Activated B cell treated with CpG ODN at 0.5 μM for 24 hours (primary cell): ENCODE data around the gene ZNF524. TPM values are rescaled to one million over a fixed set of nuclear protein-coding genes. Genes with fewer than 3 reads are reported as not detected.

ENCODE experiments used
- ATAC-seq: fragments of 200-7000 bp; cut with Tn5 transposase; one replicate; pipeline ENCODE4 v1.10.0; 2021; ENCODE audit warnings: low read depth, mild to moderate bottlenecking, moderate library complexity
- CTCF ChIA-PET: fragments of 350-600 bp; sonication (Branson Sonifier 250); formaldehyde crosslinking; loops from one replicate; lab custom pipeline; 2021; ENCODE audit warnings: antibody characterized with exemption; lab: Charles Lee
- POLR2A ChIA-PET: fragments of 350-600 bp; sonication (Branson Sonifier 250); formaldehyde crosslinking; loops from one replicate; lab custom pipeline; 2021; ENCODE audit warnings: antibody characterized with exemption; lab: Charles Lee
- DNase-seq: peaks from one replicate; pipeline ENCODE4 v3.0.0; 2022
- H3K27ac Mint-ChIP-seq: one replicate; pipeline ENCODE4 v1.8.0; 2020; ENCODE audit warnings: mixed read lengths
- H3K27me3 Mint-ChIP-seq: one replicate; pipeline ENCODE4 v1.8.0; 2021; ENCODE audit warnings: mixed read lengths
- H3K36me3 Mint-ChIP-seq: one replicate; pipeline ENCODE4 v1.8.0; 2021; ENCODE audit warnings: low read depth, mixed read lengths
- H3K4me1 Mint-ChIP-seq: one replicate; pipeline ENCODE4 v1.8.0; 2021; ENCODE audit warnings: mixed read lengths
- H3K4me3 Mint-ChIP-seq: one replicate; pipeline ENCODE4 v1.8.0; 2020; ENCODE audit warnings: mild to moderate bottlenecking, mixed read lengths
- H3K9me3 Mint-ChIP-seq: one replicate; pipeline ENCODE4 v1.8.0; 2020; ENCODE audit warnings: mixed read lengths
- CTCF ChIP-seq: fragments of 200-600 bp; IDR thresholded peaks from one replicate; pipeline ENCODE4 v1.8.0; 2022; ENCODE audit warnings: antibody characterized with exemption, mild to moderate bottlenecking
- intact Hi-C: fragments of 100-400 bp; cut with micrococcal nuclease; formaldehyde crosslinking; loops from one replicate; pipeline ENCODE4 v1.15.1; 2024
- total RNA-seq: library from RNA; stranded (reverse); gene quantifications from 2 replicates; pipeline ENCODE4 v1.2.3, GENCODE V29; 2022

Gene ZNF524
- total RNA-seq, 1 donor from 2014 or later = 16.1 TPM

DNA sequence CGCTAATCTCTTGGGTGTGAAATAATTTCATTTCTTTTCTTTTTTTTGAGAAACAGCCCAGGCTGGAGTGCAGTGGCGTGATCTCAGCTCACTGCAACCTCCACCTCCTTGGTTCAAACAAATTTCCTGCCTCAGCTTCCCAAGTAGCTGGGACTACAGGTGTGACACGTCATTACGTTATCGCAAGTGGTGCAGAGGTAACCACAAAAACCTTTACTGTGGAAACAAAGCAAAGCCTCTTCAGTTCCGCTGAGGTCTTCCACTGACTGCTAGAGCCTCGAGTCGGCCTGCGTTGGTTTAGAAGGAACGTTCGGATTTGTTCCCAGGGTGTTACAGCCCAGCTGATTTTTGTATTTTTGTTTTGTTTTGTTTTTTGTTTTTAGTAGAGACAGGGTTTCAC, 26.3 kb downstream of the ZNF524 start:
- Mint-ChIP-seq H3K36me3 (peaks cover 7% of the 10 kb centered on the region), H3K4me3 (no peak overlapping the region), H3K4me1 (peaks cover 15% of the 10 kb centered on the region), H3K9me3 (no peaks in the 10 kb centered on the region), H3K27ac (no peak overlapping the region), H3K27me3 (no peaks in the 10 kb centered on the region)
- no peak for TF ChIP-seq CTCF
- intact Hi-C loops = no loop called here
- ChIA-PET CTCF (interaction anchor here (0.7 to 1.8 kb wide), 4 partner anchors 20 to 159 kb away, joined by 3 to 8 read pairs (median 4); no protein-coding TSS in a partner anchor), POLR2A (interaction anchor here (1.2 to 4.0 kb wide), 3 partner anchors 21 to 287 kb away, joined by 3 to 53 read pairs (median 27); partner anchors contain the start of genes FIZ1, KMT5C, ZNF524 and ZNF865)
- ATAC-seq (no peak), DNase-seq (no peak)

GRCh38 chr19:55632463-55632834, 32.4 kb downstream of the ZNF524 start:
- peak overlapping the region; percentile 37 for H3K27ac Mint-ChIP-seq
- peaks cover 40% of the 10 kb centered on the region for H3K4me1 Mint-ChIP-seq
- intact Hi-C loops = loop anchor here (1.0 kb wide), 2 partner anchors 21 to 491 kb away; no protein-coding TSS in a partner anchor
- peak overlapping the region; percentile 60 for H3K4me3 Mint-ChIP-seq
- CTCF ChIA-PET = interaction anchor here (0.5 to 4.9 kb wide), 29 partner anchors 8 to 701 kb away, joined by 3 to 90 read pairs (median 7); partner anchors contain the start of genes CCDC106, FIZ1, U2AF2 and ZNF524
- no peaks in the 10 kb centered on the region for H3K27me3 Mint-ChIP-seq
- DNase-seq (peak; percentile 44), ATAC-seq (peak; percentile 57)
- no peaks in the 10 kb centered on the region for H3K9me3 Mint-ChIP-seq
- TF ChIP-seq CTCF = no peak
- POLR2A ChIA-PET = interaction anchor here (0.6 to 3.0 kb wide), 18 partner anchors 8 to 722 kb away, joined by 3 to 22 read pairs (median 6); partner anchors contain the start of genes FIZ1, ISOC2, U2AF2 and ZNF581
- H3K36me3 Mint-ChIP-seq = peaks cover 17% of the 10 kb centered on the region

DNA sequence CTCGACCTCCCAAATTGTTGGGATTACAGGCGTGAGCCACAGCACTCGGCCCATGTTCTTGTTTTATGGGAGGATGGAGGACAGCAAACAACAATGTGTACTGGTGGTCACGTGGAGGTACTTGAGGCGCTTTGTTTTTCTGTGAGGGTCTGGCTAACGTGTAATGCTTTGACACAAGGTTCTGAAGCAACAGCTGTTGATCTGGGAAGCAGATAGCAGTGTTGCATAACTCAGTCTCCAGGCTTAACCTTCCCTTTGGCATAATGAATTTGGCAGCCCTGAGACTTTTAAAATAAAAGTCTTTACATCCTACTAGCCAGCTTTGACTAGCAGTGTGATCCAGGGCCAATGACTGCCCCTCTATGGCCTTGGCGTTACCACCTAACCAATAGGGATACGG, 33.8 kb downstream of the ZNF524 start:
- ChIA-PET CTCF (interaction anchor here (1.0 to 4.9 kb wide), 12 partner anchors 9 to 493 kb away, joined by 4 to 90 read pairs (median 16); partner anchors contain the start of genes CCDC106, U2AF2, ZNF784 and ZNF865), POLR2A (interaction anchor here (0.7 to 5.2 kb wide), 16 partner anchors 9 to 359 kb away, joined by 4 to 55 read pairs (median 7); partner anchors contain the start of genes U2AF2, UBE2S, ZNF581 and ZNF784)
- no peaks in the 10 kb centered on the region for H3K9me3 Mint-ChIP-seq
- H3K27ac Mint-ChIP-seq = peak overlapping the region; percentile 100
- TF ChIP-seq CTCF = no peak
- no peak overlapping the region for H3K4me3 Mint-ChIP-seq
- peaks cover 49% of the 10 kb centered on the region for H3K4me1 Mint-ChIP-seq
- H3K27me3 Mint-ChIP-seq = no peaks in the 10 kb centered on the region
- intact Hi-C loops = loop anchor here (2.0 kb wide), 2 partner anchors 35 to 41 kb away; partner anchors contain the start of genes EPN1 and FIZ1
- no peak for ATAC-seq
- DNase-seq = no peak
- peaks cover 23% of the 10 kb centered on the region for H3K36me3 Mint-ChIP-seq

DNA sequence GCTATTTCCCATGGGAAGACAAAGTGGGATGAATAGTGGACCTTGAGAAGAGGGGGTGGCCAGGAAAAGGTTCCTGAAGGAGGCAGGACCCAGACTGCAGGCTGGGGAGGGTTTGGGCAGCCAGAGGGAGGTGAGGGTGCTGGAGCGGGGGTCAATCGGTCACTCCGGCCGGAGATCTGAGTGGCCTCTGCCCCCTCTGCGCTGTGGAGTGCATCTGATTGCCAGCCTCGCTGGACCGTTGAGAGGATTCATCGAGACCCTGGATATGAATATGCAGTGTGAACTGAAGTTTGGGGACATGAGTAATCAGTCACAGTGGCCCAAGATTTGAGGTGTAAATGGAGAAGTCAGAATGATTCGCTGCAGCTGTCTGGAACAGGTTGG, 35.2 kb downstream of the ZNF524 start:
- Mint-ChIP-seq H3K36me3 (peaks cover 26% of the 10 kb centered on the region), H3K4me3 (peak overlapping the region; percentile 100), H3K4me1 (peaks cover 62% of the 10 kb centered on the region), H3K27ac (peak overlapping the region; percentile 100), H3K27me3 (no peaks in the 10 kb centered on the region), H3K9me3 (peaks cover 3% of the 10 kb centered on the region)
- ChIA-PET CTCF (interaction anchor here (1.3 to 4.9 kb wide), 3 partner anchors 18 to 173 kb away, joined by 3 to 90 read pairs (median 4); no protein-coding TSS in a partner anchor), POLR2A (interaction anchor here (0.7 to 5.2 kb wide), 19 partner anchors 8 to 376 kb away, joined by 3 to 55 read pairs (median 7); partner anchors contain the start of genes CCDC106, FIZ1, HSPBP1 and U2AF2)
- TF ChIP-seq CTCF = no peak
- ATAC-seq (peak; percentile 11), DNase-seq (no peak)
- intact Hi-C loops = loop anchor here (1.0 to 2.0 kb wide), 3 partner anchors 8 to 39 kb away; partner anchors contain the start of genes EPN1, FIZ1 and ZNF581
